ENCODE data around the gene GMNN. TPM values are rescaled to one million over a fixed set of nuclear protein-coding genes. Genes with fewer than 3 reads are reported as not detected.
A peak's percentile ranks its signal among the peaks of the same experiment; 100 is the strongest.
"Not testable (repeated sequence)": the region's sequence is repeated elsewhere in the genome, so short reads cannot be mapped to it uniquely, and the experiment has no call there.

GMNN gene
- total RNA-seq, 1 experiment from 2014 or later, result 44.6 TPM

DNA sequence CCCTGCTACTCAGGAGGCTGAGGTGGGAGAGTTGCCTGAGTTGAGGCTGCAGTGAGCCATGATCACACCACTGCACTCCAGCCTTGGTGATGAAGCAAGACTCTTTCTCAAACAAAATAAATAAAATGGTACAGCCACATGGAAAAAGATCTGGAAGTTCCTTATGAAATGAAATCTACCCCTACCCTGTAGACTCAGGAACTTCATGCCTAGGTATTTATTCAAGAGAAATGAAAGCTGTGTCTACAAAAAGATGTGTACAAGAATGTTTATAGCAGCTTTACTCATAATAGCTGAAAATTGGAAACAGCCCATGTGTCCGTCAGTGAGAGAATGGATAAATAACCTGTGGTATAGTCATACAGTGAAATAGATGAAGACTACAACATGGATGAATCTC lies 40.6 kb upstream of the GMNN start:
- no TSS peak for BruUV-seq (replicated peaks)
- Histone ChIP-seq H3K9me2 (replicated peaks; ENCODE audit: low read length) (0 out of 2 replicates have a peak, but pooled peaks cover 4% of the 10 kb centered on the region), H3K4me2 (ENCODE audit: low read length) (no peak overlapping the region), H3K27ac (ENCODE audit: low read length) (no peak overlapping the region), H3F3A (ENCODE audit: low read length, unreplicated experiment) (no peaks in the 10 kb centered on the region), H4K20me1 (ENCODE audit: low read length) (no peaks in the 10 kb centered on the region), H3K9ac (ENCODE audit: low read length) (no peak overlapping the region), H3K4me3 (ENCODE audit: low read length) (no peak overlapping the region), H2AFZ (ENCODE audit: low read length) (no peak overlapping the region), H3K36me3 (ENCODE audit: low read depth, low read length) (no peaks in the 10 kb centered on the region), H3K9me3 (ENCODE audit: low read length) (0 out of 2 replicates have a peak, but pooled peaks cover 23% of the 10 kb centered on the region), H3K27me3 (ENCODE audit: low read length) (no peaks in the 10 kb centered on the region), H3K4me1 (ENCODE audit: insufficient read depth, low read length) (no peaks in the 10 kb centered on the region), H3K79me2 (ENCODE audit: low read length) (no peaks in the 10 kb centered on the region)
- intact Hi-C loops (cut with micrococcal nuclease), result no loop called here
- TF ChIP-seq EZH2 (IDR thresholded peaks at IDR 0.05; ENCODE audit: low read length, unreplicated experiment) (no peak), EZH2phosphoT487 (IDR thresholded peaks at IDR 0.05; ENCODE audit: borderline replicate concordance, low read length) (no peak)
- TF ChIP-seq, protein P1, sequence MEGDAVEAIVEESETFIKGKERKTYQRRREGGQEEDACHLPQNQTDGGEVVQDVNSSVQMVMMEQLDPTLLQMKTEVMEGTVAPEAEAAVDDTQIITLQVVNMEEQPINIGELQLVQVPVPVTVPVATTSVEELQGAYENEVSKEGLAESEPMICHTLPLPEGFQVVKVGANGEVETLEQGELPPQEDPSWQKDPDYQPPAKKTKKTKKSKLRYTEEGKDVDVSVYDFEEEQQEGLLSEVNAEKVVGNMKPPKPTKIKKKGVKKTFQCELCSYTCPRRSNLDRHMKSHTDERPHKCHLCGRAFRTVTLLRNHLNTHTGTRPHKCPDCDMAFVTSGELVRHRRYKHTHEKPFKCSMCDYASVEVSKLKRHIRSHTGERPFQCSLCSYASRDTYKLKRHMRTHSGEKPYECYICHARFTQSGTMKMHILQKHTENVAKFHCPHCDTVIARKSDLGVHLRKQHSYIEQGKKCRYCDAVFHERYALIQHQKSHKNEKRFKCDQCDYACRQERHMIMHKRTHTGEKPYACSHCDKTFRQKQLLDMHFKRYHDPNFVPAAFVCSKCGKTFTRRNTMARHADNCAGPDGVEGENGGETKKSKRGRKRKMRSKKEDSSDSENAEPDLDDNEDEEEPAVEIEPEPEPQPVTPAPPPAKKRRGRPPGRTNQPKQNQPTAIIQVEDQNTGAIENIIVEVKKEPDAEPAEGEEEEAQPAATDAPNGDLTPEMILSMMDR (conservative IDR thresholded peaks at IDR 0.05; ENCODE audit: low read depth, low read length), result no peak
- DNase-seq, result no peak
- no peak for ATAC-seq
- CTCF ChIA-PET, result no interaction called here
- POLR2A ChIA-PET (ENCODE audit: unreplicated experiment), result no interaction called here

DNA sequence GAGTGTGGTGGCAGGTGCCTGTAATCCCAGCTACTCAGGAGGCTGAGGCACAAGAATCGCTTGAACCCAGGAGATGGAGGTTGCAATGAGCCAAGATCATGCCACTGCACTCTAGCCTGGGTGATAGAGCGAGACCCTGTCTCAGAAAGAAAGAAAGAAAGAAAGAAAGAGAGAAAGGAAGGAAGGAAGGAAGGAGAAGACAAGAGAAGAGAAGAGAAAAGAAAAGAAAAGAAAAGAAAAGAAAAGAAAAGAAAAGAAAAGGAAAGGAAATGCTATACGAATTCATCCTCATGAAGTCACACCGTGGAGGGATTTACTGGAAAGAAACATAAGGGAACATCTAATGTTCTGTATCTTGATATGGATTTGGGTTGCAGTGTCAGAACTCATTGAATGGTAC lies 40.0 kb upstream of the GMNN start:
- H3K4me2 ChIP-seq (ENCODE audit: low read length); H2AFZ ChIP-seq (ENCODE audit: low read length); H4K20me1 ChIP-seq (ENCODE audit: low read length); H3K4me1 ChIP-seq (ENCODE audit: insufficient read depth, low read length); H3K9ac ChIP-seq (ENCODE audit: low read length); H3K4me3 ChIP-seq (ENCODE audit: low read length); CTCF ChIA-PET; ATAC-seq; POLR2A ChIA-PET (ENCODE audit: unreplicated experiment); H3K27me3 ChIP-seq (ENCODE audit: low read length); H3K9me2 ChIP-seq (replicated peaks; ENCODE audit: low read length); intact Hi-C loops (cut with micrococcal nuclease); H3K27ac ChIP-seq (ENCODE audit: low read length); H3K36me3 ChIP-seq (ENCODE audit: low read depth, low read length); DNase-seq; H3F3A ChIP-seq (ENCODE audit: low read length, unreplicated experiment); H3K79me2 ChIP-seq (ENCODE audit: low read length); BruUV-seq (replicated peaks): not testable (repeated sequence)
- H3K9me3 ChIP-seq (ENCODE audit: low read length), result 0 out of 2 replicates have a peak, but pooled peaks cover 23% of the 10 kb centered on the region

DNA sequence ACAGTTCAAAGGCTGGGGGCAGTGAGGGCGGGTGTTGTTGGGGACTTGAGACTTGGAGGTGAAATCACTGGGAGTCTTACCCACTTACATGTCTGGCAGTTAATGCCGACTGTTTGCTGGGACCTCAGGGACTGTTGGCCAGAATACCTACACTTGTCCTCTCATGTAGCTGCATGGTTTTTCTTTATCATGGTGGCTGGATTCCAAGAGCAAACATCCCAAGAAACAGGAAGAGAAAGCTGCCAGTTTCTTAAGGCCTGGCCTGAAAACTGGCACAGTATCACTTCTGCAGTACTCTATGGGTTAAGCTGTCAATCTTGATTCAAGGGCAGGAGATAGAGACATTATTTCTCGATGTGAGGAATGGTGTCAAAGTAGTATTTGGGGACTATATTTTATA lies 36.0 kb upstream of the GMNN start:
- H4K20me1 ChIP-seq (ENCODE audit: low read length), result no peaks in the 10 kb centered on the region
- POLR2A ChIA-PET (ENCODE audit: unreplicated experiment), result no interaction called here
- no TSS peak for BruUV-seq (replicated peaks)

More for the DNA sequence above, 36.0 kb upstream of the GMNN start:
- no peak overlapping the region for H3K4me3 ChIP-seq (ENCODE audit: low read length)
- H3K4me1 ChIP-seq (ENCODE audit: insufficient read depth, low read length), result peaks cover 16% of the 10 kb centered on the region
- H3K27me3 ChIP-seq (ENCODE audit: low read length), result no peaks in the 10 kb centered on the region
- peaks cover 3% of the 10 kb centered on the region for H3F3A ChIP-seq (ENCODE audit: low read length, unreplicated experiment)
- no peak overlapping the region for H3K4me2 ChIP-seq (ENCODE audit: low read length)
- H3K9ac ChIP-seq (ENCODE audit: low read length), result no peak overlapping the region
- DNase-seq (no peak), ATAC-seq (no peak)
- intact Hi-C loops (cut with micrococcal nuclease), result no loop called here
- H3K27ac ChIP-seq (ENCODE audit: low read length), result no peak overlapping the region
- H2AFZ ChIP-seq (ENCODE audit: low read length), result peak overlapping the region; percentile 21; the same call in 1 of the 2 replicates
- no peaks in the 10 kb centered on the region for H3K36me3 ChIP-seq (ENCODE audit: low read depth, low read length)
- H3K9me3 ChIP-seq (ENCODE audit: low read length), result no peaks in the 10 kb centered on the region
- TF ChIP-seq EZH2 (IDR thresholded peaks at IDR 0.05; ENCODE audit: low read length, unreplicated experiment) (no peak), EZH2phosphoT487 (IDR thresholded peaks at IDR 0.05; ENCODE audit: borderline replicate concordance, low read length) (no peak)
- TF ChIP-seq, protein P1 (conservative IDR thresholded peaks at IDR 0.05; ENCODE audit: low read depth, low read length), result no peak
- no peaks in the 10 kb centered on the region for H3K79me2 ChIP-seq (ENCODE audit: low read length)
- H3K9me2 ChIP-seq (replicated peaks; ENCODE audit: low read length), result 0 out of 2 replicates have a peak, but pooled peaks cover 4% of the 10 kb centered on the region
- CTCF ChIA-PET, result no interaction called here
